AG10803 (cell line): ENCODE results near the gene CUL4A.
"Not testable (repeated sequence)": the region's sequence is repeated elsewhere in the genome, so short reads cannot be mapped to it uniquely, and the experiment has no call there.

Experiments used
- DNase-seq: peaks from one replicate; pipeline ENCODE4 v3.0.0; 2010; ENCODE audit warnings: low read depth
- H3K4me3 ChIP-seq: 2 replicates; pipeline ENCODE4 v1.5.1; 2011; ENCODE audit warnings: mild to moderate bottlenecking, low read length, control low read depth
- TF ChIP-seq, protein P1 (sequence below): conservative IDR thresholded peaks from 2 replicates; pipeline ENCODE4 v1.5.1; 2011; ENCODE audit warnings: mild to moderate bottlenecking, low read length, control low read depth, inconsistent platforms

The CUL4A gene

DNA sequence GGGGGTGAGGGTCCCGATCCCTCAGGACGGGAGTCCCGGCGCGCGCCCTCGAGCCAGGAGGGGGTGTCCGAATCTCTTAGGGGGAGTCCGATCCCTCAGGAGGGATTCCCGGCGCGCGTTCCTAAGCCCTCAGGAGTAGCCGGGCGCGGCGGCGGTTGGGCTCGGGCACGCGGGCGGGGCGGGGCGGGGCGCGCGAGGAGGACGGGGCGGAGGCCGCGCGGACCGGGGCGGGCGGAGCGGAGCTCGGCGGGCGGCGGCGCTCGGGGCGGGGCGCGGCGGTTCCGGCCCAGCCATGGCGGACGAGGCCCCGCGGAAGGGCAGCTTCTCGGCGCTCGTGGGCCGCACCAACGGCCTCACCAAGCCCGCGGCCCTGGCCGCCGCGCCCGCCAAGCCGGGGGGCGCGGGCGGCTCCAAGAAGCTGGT, at the start of gene CUL4A:
Gene CUL4A (plus strand): TSS at position 278 of the 423 bp plus-strand sequence. CDS start 15 bp downstream, at position 293.
- TF ChIP-seq, protein P1, sequence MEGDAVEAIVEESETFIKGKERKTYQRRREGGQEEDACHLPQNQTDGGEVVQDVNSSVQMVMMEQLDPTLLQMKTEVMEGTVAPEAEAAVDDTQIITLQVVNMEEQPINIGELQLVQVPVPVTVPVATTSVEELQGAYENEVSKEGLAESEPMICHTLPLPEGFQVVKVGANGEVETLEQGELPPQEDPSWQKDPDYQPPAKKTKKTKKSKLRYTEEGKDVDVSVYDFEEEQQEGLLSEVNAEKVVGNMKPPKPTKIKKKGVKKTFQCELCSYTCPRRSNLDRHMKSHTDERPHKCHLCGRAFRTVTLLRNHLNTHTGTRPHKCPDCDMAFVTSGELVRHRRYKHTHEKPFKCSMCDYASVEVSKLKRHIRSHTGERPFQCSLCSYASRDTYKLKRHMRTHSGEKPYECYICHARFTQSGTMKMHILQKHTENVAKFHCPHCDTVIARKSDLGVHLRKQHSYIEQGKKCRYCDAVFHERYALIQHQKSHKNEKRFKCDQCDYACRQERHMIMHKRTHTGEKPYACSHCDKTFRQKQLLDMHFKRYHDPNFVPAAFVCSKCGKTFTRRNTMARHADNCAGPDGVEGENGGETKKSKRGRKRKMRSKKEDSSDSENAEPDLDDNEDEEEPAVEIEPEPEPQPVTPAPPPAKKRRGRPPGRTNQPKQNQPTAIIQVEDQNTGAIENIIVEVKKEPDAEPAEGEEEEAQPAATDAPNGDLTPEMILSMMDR: no peak
- peak; percentile 73 for DNase-seq
- H3K4me3 ChIP-seq: peak within 1 kb of the TSS; percentile 67

DNA sequence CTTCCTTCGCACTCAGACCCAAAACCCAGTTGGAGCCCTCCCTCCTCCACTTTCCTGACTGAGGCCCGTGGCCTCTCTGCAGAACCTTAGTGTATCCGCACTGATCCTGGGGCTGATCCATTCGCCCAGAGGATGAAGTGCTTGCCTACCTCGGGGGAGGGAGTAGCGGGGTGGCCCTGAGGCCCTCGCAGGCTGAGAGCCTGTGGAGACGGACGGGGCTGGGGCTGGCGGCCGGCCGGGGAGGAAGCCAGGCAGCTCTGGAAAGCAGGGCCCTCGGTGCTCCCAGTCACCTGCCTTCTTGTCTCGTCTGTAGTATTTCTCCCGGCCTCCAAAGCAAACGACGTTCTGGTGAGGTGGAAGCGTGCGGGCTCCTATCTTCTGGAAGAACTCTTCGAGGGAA, 49.7 kb upstream of the CUL4A start:
- TF ChIP-seq, protein P1: no peak
- no peak overlapping the region for H3K4me3 ChIP-seq
- no peak for DNase-seq

DNA sequence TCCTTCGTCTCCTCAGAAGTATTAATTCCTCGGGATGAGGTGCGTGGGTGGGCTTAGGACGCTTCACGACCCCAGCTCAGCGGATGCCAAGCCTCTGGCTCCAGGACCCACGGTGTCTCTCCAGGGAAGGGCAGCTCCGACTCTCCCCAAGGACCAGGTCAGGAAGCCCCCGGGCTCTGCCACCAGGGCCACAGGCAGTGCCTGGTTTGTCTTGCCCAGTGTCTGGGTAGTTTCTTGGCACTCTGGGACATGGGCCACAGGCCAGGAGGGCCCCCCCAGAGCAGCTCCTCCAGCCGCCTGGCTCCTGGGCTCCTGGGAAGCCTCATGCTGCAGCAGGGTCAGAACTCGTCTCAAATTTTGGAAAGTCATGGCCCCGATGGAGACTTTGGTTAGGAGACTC, 48.4 kb upstream of the CUL4A start:
- no peak for DNase-seq
- no peak overlapping the region for H3K4me3 ChIP-seq
- TF ChIP-seq, protein P1: no peak

DNA sequence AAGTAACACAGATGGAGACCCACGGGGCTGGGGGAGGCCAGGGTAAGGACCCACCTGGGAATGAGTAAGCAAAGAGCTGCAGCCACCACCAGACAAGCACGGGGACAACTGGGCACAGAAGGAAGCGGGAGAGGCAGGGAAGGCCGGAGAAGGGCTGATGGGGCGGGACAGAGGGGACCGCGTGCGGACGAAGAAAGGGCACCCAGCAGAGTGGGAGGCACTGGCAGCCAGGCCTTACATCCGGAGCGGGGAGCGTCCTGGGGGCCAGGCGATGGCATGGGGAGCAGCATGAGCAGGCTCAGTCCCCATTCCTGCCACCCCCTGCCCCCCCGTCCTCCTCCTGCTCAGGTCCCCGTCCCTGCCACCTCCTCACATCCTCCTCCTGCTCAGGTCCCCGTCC, 48.0 kb upstream of the CUL4A start:
- DNase-seq: no peak
- H3K4me3 ChIP-seq: no peak overlapping the region
- TF ChIP-seq, protein P1: no peak

DNA sequence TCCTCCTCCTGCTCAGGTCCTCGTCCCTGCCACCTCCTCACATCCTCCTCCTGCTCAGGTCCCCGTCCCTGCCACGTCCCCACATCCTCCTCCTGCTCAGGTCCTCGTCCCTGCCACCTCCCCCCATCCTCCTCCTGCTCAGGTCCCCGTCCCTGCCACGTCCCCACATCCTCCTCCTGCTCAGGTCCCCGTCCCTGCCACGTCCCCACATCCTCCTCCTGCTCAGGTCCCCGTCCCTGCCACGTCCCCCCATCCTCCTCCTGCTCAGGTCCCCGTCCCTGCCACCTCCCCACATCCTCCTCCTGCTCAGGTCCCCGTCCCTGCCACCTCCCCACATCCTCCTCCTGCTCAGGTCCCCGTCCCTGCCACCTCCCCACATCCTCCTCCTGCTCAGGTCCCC, 47.4 kb upstream of the CUL4A start:
- not testable (repeated sequence) for H3K4me3 ChIP-seq, DNase-seq

DNA sequence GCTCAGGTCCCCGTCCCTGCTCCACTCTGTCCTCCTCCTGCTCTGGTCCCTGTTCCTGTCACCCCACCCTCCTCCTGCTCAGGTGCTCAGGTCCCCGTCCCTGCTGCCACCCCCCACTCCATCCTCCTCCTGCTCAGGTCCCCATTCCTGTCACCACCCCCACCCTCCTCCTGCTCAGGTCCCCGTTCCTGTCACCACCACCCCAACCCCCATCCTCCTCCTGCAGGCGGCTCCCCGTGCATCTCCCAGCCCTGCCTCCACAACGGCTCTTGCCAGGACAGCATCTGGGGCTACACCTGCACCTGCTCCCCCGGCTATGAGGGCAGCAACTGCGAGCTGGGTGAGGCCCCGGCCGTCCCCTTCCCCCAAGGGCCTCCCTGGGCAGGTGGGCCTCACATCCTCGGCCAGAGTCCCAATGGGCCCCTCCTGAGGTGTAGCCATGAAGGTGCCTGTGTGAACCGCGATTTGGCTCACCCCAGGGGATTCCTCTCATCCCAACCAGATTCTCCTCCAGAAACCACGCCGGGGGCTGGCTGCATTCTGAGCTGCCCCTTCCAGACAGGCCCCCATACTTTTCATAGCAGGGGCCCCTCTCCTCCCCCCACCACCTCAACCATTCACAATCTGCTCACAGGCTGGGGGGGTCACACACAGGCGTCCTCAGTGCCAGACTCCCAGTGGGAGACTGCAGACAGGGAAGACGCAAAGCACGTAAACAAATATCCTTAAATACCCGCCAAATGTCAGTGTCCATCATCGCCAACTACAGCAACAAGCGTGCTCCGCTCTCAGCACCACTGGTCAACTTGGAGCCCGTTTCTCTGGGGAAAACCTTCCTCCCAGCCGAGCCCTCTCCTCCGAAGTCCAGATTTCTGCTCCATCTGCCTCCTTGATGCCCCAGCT, 46.4 kb upstream of the CUL4A start:
- DNase-seq: no peak
- no peak overlapping the region for H3K4me3 ChIP-seq
- TF ChIP-seq, protein P1: no peak

DNA sequence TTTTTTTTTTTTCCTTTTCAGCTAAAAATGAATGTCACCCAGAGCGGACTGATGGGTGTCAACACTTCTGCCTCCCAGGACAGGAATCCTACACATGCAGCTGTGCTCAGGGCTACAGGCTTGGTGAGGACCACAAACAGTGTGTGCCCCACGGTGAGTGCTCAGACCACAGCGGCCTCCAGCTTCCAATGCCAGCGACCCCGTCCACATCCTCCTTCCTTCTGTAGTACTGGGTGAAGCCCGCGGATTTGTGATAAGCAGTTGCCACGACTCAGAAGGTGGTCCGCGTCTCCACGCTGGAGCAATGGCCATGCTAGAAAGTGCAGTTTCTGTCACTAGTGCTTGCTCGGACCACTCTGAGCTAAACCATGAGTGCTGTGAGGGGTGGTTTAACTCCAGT, 44.9 kb upstream of the CUL4A start:
- DNase-seq: no peak
- TF ChIP-seq, protein P1: no peak
- no peak overlapping the region for H3K4me3 ChIP-seq
